ENCODE data around the gene RPL13. TPM values are rescaled to one million over a fixed set of nuclear protein-coding genes. Genes with fewer than 3 reads are reported as not detected.

The RPL13 gene
- total RNA-seq, 3 donors from 2014 or later = 1,693 to 1,792 (median 1,717) TPM

- peak; percentile 16 for ATAC-seq
- intact Hi-C loops (cut with DNase I, micrococcal nuclease) = no loop called here
- Histone ChIP-seq H3K4me3 (no peak overlapping the region), H3K36me3 (ENCODE audit: low read depth) (no peaks in the 10 kb centered on the region), H3K4me1 (ENCODE audit: low read depth) (peaks cover 21% of the 10 kb centered on the region), H3K9me3 (no peaks in the 10 kb centered on the region)
- TF ChIP-seq CTCF (IDR thresholded peaks at IDR 0.05) = no peak
- no peak for DNase-seq
Observed at GRCh38 chr16:89573826-89574680, 13.6 kb downstream of the RPL13 start.

- H3K36me3 ChIP-seq (ENCODE audit: low read depth) = no peaks in the 10 kb centered on the region
- ATAC-seq = peak; percentile 93
- intact Hi-C loops (cut with DNase I, micrococcal nuclease) = no loop called here
- peaks cover 21% of the 10 kb centered on the region for H3K4me1 ChIP-seq (ENCODE audit: low read depth)
- H3K9me3 ChIP-seq = no peaks in the 10 kb centered on the region
- H3K4me3 ChIP-seq = no peak overlapping the region
- peak; percentile 48 for TF ChIP-seq CTCF (IDR thresholded peaks at IDR 0.05)
- peak; percentile 53 to 83 (median 68) for DNase-seq
Observed at GRCh38 chr16:89574681-89575246, 14.3 kb downstream of the RPL13 start.

- DNase-seq (no peak), ATAC-seq (peak; percentile 28)
- TF ChIP-seq CTCF (IDR thresholded peaks at IDR 0.05) = no peak
- Histone ChIP-seq H3K36me3 (ENCODE audit: low read depth) (no peaks in the 10 kb centered on the region), H3K4me1 (ENCODE audit: low read depth) (peaks cover 21% of the 10 kb centered on the region), H3K4me3 (no peak within 1 kb of the TSS), H3K9me3 (no peaks in the 10 kb centered on the region)
- intact Hi-C loops (cut with DNase I, micrococcal nuclease) = no loop called here
Observed at GRCh38 chr16:89575247-89576152, 15.0 kb downstream of the RPL13 start, which contains the start of gene CPNE7. TSS of gene CPNE7 (plus strand) at chr16:89575758. CDS start at chr16:89575898, 140 bp downstream.

GRCh38 chr16:89576153-89577054 is 15.9 kb downstream of the RPL13 start:
- intact Hi-C loops (cut with DNase I, micrococcal nuclease) = no loop called here
- ATAC-seq = no peak
- TF ChIP-seq CTCF (IDR thresholded peaks at IDR 0.05) = no peak

More at GRCh38 chr16:89576153-89577054, 15.9 kb downstream of the RPL13 start:
- DNase-seq = no peak
- Histone ChIP-seq H3K4me3 (no peak overlapping the region), H3K36me3 (ENCODE audit: low read depth) (no peaks in the 10 kb centered on the region), H3K4me1 (ENCODE audit: low read depth) (peaks cover 21% of the 10 kb centered on the region), H3K9me3 (no peaks in the 10 kb centered on the region)
